NOMO-1 treated with DMSO at 0.1 percent for 48 hours (cell line): ENCODE data around the gene NPEPL1.

ENCODE experiments used
- DNase-seq: peaks from one replicate; lab custom pipeline; 2025; ENCODE audit not compliant: unreplicated experiment; lab: John Stamatoyannopoulos, UW

NPEPL1 gene

GRCh38 chr20:58657262-58657661 lies 35.3 kb upstream of the NPEPL1 start:
- no peak for DNase-seq

GRCh38 chr20:58657986-58658385 lies 34.6 kb upstream of the NPEPL1 start:
- no peak for DNase-seq

- no peak for DNase-seq
Observed at GRCh38 chr20:58658760-58659159, 33.8 kb upstream of the NPEPL1 start.

GRCh38 chr20:58659841-58660240 lies 32.8 kb upstream of the NPEPL1 start:
- no peak for DNase-seq

GRCh38 chr20:58660855-58661597 lies 31.6 kb upstream of the NPEPL1 start:
- DNase-seq = no peak

GRCh38 chr20:58661598-58662473 lies 30.8 kb upstream of the NPEPL1 start:
- no peak for DNase-seq

- DNase-seq = no peak
Observed at GRCh38 chr20:58664331-58664730, 28.3 kb upstream of the NPEPL1 start.

- DNase-seq = no peak
Observed at GRCh38 chr20:58664883-58665282, 27.7 kb upstream of the NPEPL1 start.

GRCh38 chr20:58665606-58666005 lies 27.0 kb upstream of the NPEPL1 start:
- DNase-seq = no peak

GRCh38 chr20:58666702-58667101 lies 25.9 kb upstream of the NPEPL1 start:
- DNase-seq = no peak

GRCh38 chr20:58667975-58668374 lies 24.6 kb upstream of the NPEPL1 start:
- DNase-seq = no peak

- DNase-seq = no peak
Observed at GRCh38 chr20:58668901-58669286, 23.7 kb upstream of the NPEPL1 start.

GRCh38 chr20:58669287-58670006 lies 23.2 kb upstream of the NPEPL1 start:
- no peak for DNase-seq

GRCh38 chr20:58670102-58670501 lies 22.5 kb upstream of the NPEPL1 start:
- no peak for DNase-seq

GRCh38 chr20:58670659-58671058 lies 21.9 kb upstream of the NPEPL1 start:
- no peak for DNase-seq

- DNase-seq = no peak
Observed at GRCh38 chr20:58673119-58673518, 19.5 kb upstream of the NPEPL1 start.

- DNase-seq = no peak
Observed at GRCh38 chr20:58675146-58675584, 17.4 kb upstream of the NPEPL1 start.

GRCh38 chr20:58675641-58676040 lies 17.0 kb upstream of the NPEPL1 start:
- no peak for DNase-seq

- DNase-seq = no peak
Observed at GRCh38 chr20:58676161-58676560, 16.4 kb upstream of the NPEPL1 start.

GRCh38 chr20:58677079-58677604 lies 15.5 kb upstream of the NPEPL1 start:
- DNase-seq = no peak

GRCh38 chr20:58677808-58678207 lies 14.8 kb upstream of the NPEPL1 start:
- DNase-seq = no peak
